Measurements from ENCODE around the gene PTPRJ. TPM values are rescaled to one million over a fixed set of nuclear protein-coding genes. Genes with fewer than 3 reads are reported as not detected.

PTPRJ gene
- total and polyA plus RNA-seq, 9 of the 15 experiments (the other 6 are each of a cell fraction or from before 2014, with no cell fraction given): 0.56 to 10.7 (median 4.8) TPM

DNA sequence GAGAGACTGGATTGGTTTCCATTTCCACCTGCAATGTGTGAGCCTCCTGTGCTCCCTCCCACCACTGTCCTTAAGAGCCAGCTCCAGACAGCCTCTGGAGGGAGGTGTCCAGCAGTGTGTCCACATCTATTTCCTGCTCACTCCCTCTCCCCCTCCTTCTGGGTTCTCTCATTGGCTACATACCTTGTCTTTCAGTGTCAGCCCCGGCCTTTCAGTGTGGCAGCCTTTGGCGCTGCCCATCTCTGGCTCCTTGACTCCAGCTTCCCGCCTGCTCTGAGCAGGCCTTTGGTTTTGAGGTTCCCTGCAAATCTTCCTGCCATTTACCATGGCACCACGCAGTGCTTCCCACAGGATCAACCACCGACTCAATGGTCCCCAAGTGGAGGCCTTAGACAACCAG, 19.0 kb upstream of the PTPRJ start (continued):
- TF ChIP-seq, protein P1, sequence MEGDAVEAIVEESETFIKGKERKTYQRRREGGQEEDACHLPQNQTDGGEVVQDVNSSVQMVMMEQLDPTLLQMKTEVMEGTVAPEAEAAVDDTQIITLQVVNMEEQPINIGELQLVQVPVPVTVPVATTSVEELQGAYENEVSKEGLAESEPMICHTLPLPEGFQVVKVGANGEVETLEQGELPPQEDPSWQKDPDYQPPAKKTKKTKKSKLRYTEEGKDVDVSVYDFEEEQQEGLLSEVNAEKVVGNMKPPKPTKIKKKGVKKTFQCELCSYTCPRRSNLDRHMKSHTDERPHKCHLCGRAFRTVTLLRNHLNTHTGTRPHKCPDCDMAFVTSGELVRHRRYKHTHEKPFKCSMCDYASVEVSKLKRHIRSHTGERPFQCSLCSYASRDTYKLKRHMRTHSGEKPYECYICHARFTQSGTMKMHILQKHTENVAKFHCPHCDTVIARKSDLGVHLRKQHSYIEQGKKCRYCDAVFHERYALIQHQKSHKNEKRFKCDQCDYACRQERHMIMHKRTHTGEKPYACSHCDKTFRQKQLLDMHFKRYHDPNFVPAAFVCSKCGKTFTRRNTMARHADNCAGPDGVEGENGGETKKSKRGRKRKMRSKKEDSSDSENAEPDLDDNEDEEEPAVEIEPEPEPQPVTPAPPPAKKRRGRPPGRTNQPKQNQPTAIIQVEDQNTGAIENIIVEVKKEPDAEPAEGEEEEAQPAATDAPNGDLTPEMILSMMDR (IDR thresholded peaks at IDR 0.05 in 2 of 3, conservative IDR thresholded peaks at IDR 0.05 in 1 of 3; ENCODE audit: insufficient read depth in 2 of 3, low read depth in 1 of 3, low read length in 3 of 3): peak in 2 of 3 experiments; percentile 24 to 27; a peak in 3 of 6 replicates
- no peak for TF ChIP-seq CBFA2T3 (IDR thresholded peaks at IDR 0.05)
- TF ChIP-seq NFYB (IDR thresholded peaks at IDR 0.05; ENCODE audit: extremely low read depth, insufficient read length): peak; percentile 27
- no peak for TF ChIP-seq SIN3A (IDR thresholded peaks at IDR 0.05; ENCODE audit: borderline replicate concordance in 2 of 2, control insufficient read depth in 1 of 2, low read depth in 2 of 2, low read length in 2 of 2)
- TF ChIP-seq, protein P2, sequence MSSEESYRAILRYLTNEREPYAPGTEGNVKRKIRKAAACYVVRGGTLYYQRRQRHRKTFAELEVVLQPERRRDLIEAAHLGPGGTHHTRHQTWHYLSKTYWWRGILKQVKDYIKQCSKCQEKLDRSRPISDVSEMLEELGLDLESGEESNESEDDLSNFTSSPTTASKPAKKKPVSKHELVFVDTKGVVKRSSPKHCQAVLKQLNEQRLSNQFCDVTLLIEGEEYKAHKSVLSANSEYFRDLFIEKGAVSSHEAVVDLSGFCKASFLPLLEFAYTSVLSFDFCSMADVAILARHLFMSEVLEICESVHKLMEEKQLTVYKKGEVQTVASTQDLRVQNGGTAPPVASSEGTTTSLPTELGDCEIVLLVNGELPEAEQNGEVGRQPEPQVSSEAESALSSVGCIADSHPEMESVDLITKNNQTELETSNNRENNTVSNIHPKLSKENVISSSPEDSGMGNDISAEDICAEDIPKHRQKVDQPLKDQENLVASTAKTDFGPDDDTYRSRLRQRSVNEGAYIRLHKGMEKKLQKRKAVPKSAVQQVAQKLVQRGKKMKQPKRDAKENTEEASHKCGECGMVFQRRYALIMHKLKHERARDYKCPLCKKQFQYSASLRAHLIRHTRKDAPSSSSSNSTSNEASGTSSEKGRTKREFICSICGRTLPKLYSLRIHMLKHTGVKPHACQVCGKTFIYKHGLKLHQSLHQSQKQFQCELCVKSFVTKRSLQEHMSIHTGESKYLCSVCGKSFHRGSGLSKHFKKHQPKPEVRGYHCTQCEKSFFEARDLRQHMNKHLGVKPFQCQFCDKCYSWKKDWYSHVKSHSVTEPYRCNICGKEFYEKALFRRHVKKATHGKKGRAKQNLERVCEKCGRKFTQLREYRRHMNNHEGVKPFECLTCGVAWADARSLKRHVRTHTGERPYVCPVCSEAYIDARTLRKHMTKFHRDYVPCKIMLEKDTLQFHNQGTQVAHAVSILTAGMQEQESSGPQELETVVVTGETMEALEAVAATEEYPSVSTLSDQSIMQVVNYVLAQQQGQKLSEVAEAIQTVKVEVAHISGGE (CRISPR knock-in tag; IDR thresholded peaks at IDR 0.05): no peak

All from K562 (cell line).